GM12892 (cell line): ENCODE measurements around the gene EFCAB8.

Source experiments
- POLR2A ChIP-seq: IDR thresholded peaks from 2 replicates; pipeline ENCODE4 v1.6.1; 2011; ENCODE audit warnings: low read depth, low read length, control low read depth
- POLR2AphosphoS5 ChIP-seq: IDR thresholded peaks from 2 replicates; pipeline ENCODE4 v1.6.1; 2011; ENCODE audit warnings: low read depth, low read length, control low read depth
- TAF1 ChIP-seq: IDR thresholded peaks from 2 replicates; pipeline ENCODE4 v1.6.1; 2011; ENCODE audit warnings: low read depth, mild to moderate bottlenecking, control low read depth, low read length, borderline replicate concordance

- TF ChIP-seq POLR2A (no peak), POLR2AphosphoS5 (no peak), TAF1 (no peak)
These were observed 107.1 kb downstream of the EFCAB8 start for GRCh38 chr20:32965581-32966373.
